ENCODE results near the gene PUM2.
"Not testable (repeated sequence)": the region's sequence is repeated elsewhere in the genome, so short reads cannot be mapped to it uniquely, and the experiment has no call there.

Gene PUM2

GRCh38 chr2:20368706-20369105 is 18.1 kb upstream of the PUM2 start:
- no peak for DNase-seq

- not testable (repeated sequence) for DNase-seq
Measured at GRCh38 chr2:20367929-20368328, 17.3 kb upstream of the PUM2 start.

- DNase-seq: no peak
Measured at GRCh38 chr2:20366672-20367116, 16.1 kb upstream of the PUM2 start.

- DNase-seq: peak; percentile 51
Measured at GRCh38 chr2:20365249-20365817, 14.7 kb upstream of the PUM2 start.

GRCh38 chr2:20363578-20363977 is 12.9 kb upstream of the PUM2 start:
- no peak for DNase-seq

- no peak for DNase-seq
Measured at GRCh38 chr2:20362701-20363435, 12.2 kb upstream of the PUM2 start.

GRCh38 chr2:20361893-20362292 is 11.2 kb upstream of the PUM2 start:
- DNase-seq: no peak

- no peak for DNase-seq
Measured at GRCh38 chr2:20359096-20359495, 8.5 kb upstream of the PUM2 start.

GRCh38 chr2:20357638-20358389 is 7.2 kb upstream of the PUM2 start:
- no peak for DNase-seq

- DNase-seq: peak; percentile 71
Measured at GRCh38 chr2:20356042-20356441, 5.4 kb upstream of the PUM2 start.

GRCh38 chr2:20355131-20355530 is 4.5 kb upstream of the PUM2 start:
- peak; percentile 16 for DNase-seq

- no peak for DNase-seq
Measured at GRCh38 chr2:20353241-20353992, 2.8 kb upstream of the PUM2 start.

- no peak for DNase-seq
Measured at GRCh38 chr2:20352581-20353216, 2.1 kb upstream of the PUM2 start.

- no peak for DNase-seq
Measured at GRCh38 chr2:20352230-20352578, 1.6 kb upstream of the PUM2 start.

GRCh38 chr2:20351555-20352229 is 1.0 kb upstream of the PUM2 start:
- no peak for DNase-seq

GRCh38 chr2:20350041-20350712 is 467 bp downstream of the PUM2 start:
- peak; percentile 7 for DNase-seq

- DNase-seq: no peak
Measured at GRCh38 chr2:20349513-20349921, 1.1 kb downstream of the PUM2 start.

GRCh38 chr2:20348542-20348941 is 2.1 kb downstream of the PUM2 start:
- DNase-seq: no peak

GRCh38 chr2:20346565-20347381 is 3.9 kb downstream of the PUM2 start:
- no peak for DNase-seq

GRCh38 chr2:20343128-20343527 is 7.5 kb downstream of the PUM2 start:
- DNase-seq: peak; percentile 37

GRCh38 chr2:20339012-20339411 is 11.6 kb downstream of the PUM2 start:
- no peak for DNase-seq
